Loucy (cell line): Measurements from ENCODE around the gene XIRP2.
A peak's percentile ranks its signal among the peaks of the same experiment; 100 is the strongest.
"Not testable (repeated sequence)": the region's sequence is repeated elsewhere in the genome, so short reads cannot be mapped to it uniquely, and the experiment has no call there.

Source experiments
- H2AFZ ChIP-seq: fragments of 200-600 bp; sonication (generic); 2 replicates; pipeline ENCODE4 v1.6.0; 2016; ENCODE audit warnings: antibody characterized with exemption, mild to moderate bottlenecking, low read length, moderate library complexity
- H3F3A ChIP-seq: fragments of 200-600 bp; 2 replicates; pipeline ENCODE4 v1.6.0; 2016; ENCODE audit warnings: antibody characterized with exemption, low read depth, mild to moderate bottlenecking
- H3K27me3 ChIP-seq: fragments of 200-600 bp; sonication (generic); 2 replicates; pipeline ENCODE4 v1.6.1; 2014; ENCODE audit warnings: low read length, mild to moderate bottlenecking; ENCODE audit not compliant: insufficient read depth, poor library complexity, severe bottlenecking
- H3K36me3 ChIP-seq: fragments of 200-600 bp; sonication (generic); 2 replicates; pipeline ENCODE4 v1.6.1; 2016; ENCODE audit warnings: low read length; ENCODE audit not compliant: insufficient read depth
- H3K4me1 ChIP-seq: fragments of 200-600 bp; sonication (generic); 2 replicates; pipeline ENCODE4 v1.5.1; 2014; ENCODE audit warnings: low read length, mild to moderate bottlenecking; ENCODE audit not compliant: insufficient read depth, poor library complexity, severe bottlenecking
- H3K4me2 ChIP-seq: fragments of 200-600 bp; sonication (generic); 2 replicates; pipeline ENCODE4 v1.6.0; 2014; ENCODE audit warnings: antibody characterized with exemption, low read length, low read depth, mild to moderate bottlenecking; ENCODE audit not compliant: poor library complexity, severe bottlenecking
- H3K4me3 ChIP-seq: fragments of 200-600 bp; sonication (generic); 2 replicates; pipeline ENCODE4 v1.5.1; 2014; ENCODE audit warnings: low read length, mild to moderate bottlenecking, mixed read lengths; ENCODE audit not compliant: poor library complexity, severe bottlenecking
- H3K79me2 ChIP-seq: fragments of 200-600 bp; sonication (generic); 2 replicates; pipeline ENCODE4 v1.6.1; 2014; ENCODE audit warnings: low read length; ENCODE audit not compliant: insufficient read depth
- H3K9ac ChIP-seq: fragments of 200-600 bp; sonication (generic); 2 replicates; pipeline ENCODE4 v1.6.0; 2014; ENCODE audit warnings: mild to moderate bottlenecking, low read depth, low read length, moderate library complexity; ENCODE audit not compliant: poor library complexity, severe bottlenecking
- H3K9me2 ChIP-seq: fragments of 200-600 bp; sonication (generic); replicated peaks from 2 replicates; pipeline ENCODE4 v1.6.1; 2016; ENCODE audit warnings: low read depth, low read length, mixed read lengths
- H3K9me3 ChIP-seq: fragments of 200-600 bp; sonication (generic); 2 replicates; pipeline ENCODE4 v1.6.1; 2014; ENCODE audit warnings: mild to moderate bottlenecking, antibody characterized with exemption, low read length, low read depth; ENCODE audit not compliant: insufficient read depth
- H4K20me1 ChIP-seq: fragments of 200-600 bp; sonication (generic); 2 replicates; pipeline ENCODE4 v1.6.0; 2014; ENCODE audit warnings: antibody characterized with exemption, low read length, mild to moderate bottlenecking; ENCODE audit not compliant: insufficient read depth, poor library complexity, severe bottlenecking
- CTCF ChIP-seq: fragments of 200-600 bp; sonication (generic); conservative IDR thresholded peaks from 2 replicates; pipeline ENCODE4 v1.5.1; 2014; ENCODE audit warnings: mild to moderate bottlenecking, antibody characterized with exemption, low read length
- EZH2phosphoT487 ChIP-seq: fragments of 200-600 bp; IDR thresholded peaks from 2 replicates; pipeline ENCODE4 v1.6.1; 2018; ENCODE audit warnings: antibody characterized with exemption, mild to moderate bottlenecking, moderate library complexity, borderline replicate concordance

XIRP2 gene

GRCh38 chr2:167264380-167264779, 376.1 kb downstream of the XIRP2 start:
- Histone ChIP-seq H2AFZ (no peak overlapping the region), H3K36me3 (no peaks in the 10 kb centered on the region), H3K27me3 (no peaks in the 10 kb centered on the region), H3K4me3 (no peak overlapping the region), H3K9me3 (no peaks in the 10 kb centered on the region), H3F3A (no peaks in the 10 kb centered on the region), H3K79me2 (no peaks in the 10 kb centered on the region), H3K4me1 (no peaks in the 10 kb centered on the region), H3K9me2 (no peaks in the 10 kb centered on the region), H3K9ac (no peak overlapping the region), H3K4me2 (no peak overlapping the region), H4K20me1 (no peaks in the 10 kb centered on the region)
- no peak for TF ChIP-seq EZH2phosphoT487
- TF ChIP-seq CTCF, result peak; percentile 73

GRCh38 chr2:167265004-167265403, 376.7 kb downstream of the XIRP2 start:
- Histone ChIP-seq H3K9ac (no peak overlapping the region), H3K4me1 (no peaks in the 10 kb centered on the region), H3K9me2 (no peaks in the 10 kb centered on the region), H3F3A (no peaks in the 10 kb centered on the region), H3K9me3 (no peaks in the 10 kb centered on the region), H3K4me2 (no peak overlapping the region), H3K27me3 (no peaks in the 10 kb centered on the region), H4K20me1 (no peaks in the 10 kb centered on the region), H3K79me2 (no peaks in the 10 kb centered on the region), H3K4me3 (no peak overlapping the region), H2AFZ (no peak overlapping the region), H3K36me3 (no peaks in the 10 kb centered on the region)
- TF ChIP-seq CTCF (no peak), EZH2phosphoT487 (no peak)

GRCh38 chr2:167265722-167266121, 377.4 kb downstream of the XIRP2 start:
- H4K20me1 ChIP-seq, result no peaks in the 10 kb centered on the region
- no peaks in the 10 kb centered on the region for H3K27me3 ChIP-seq
- H3K9me3 ChIP-seq, result no peaks in the 10 kb centered on the region
- no peaks in the 10 kb centered on the region for H3K79me2 ChIP-seq
- no peak overlapping the region for H3K9ac ChIP-seq
- no peaks in the 10 kb centered on the region for H3F3A ChIP-seq
- TF ChIP-seq CTCF (no peak), EZH2phosphoT487 (no peak)
- no peaks in the 10 kb centered on the region for H3K4me1 ChIP-seq
- H2AFZ ChIP-seq, result no peak overlapping the region
- H3K9me2 ChIP-seq, result no peaks in the 10 kb centered on the region
- H3K36me3 ChIP-seq, result no peaks in the 10 kb centered on the region
- no peak overlapping the region for H3K4me3 ChIP-seq
- no peak overlapping the region for H3K4me2 ChIP-seq

GRCh38 chr2:167268245-167268644, 380.0 kb downstream of the XIRP2 start:
- not testable (repeated sequence) for H4K20me1 ChIP-seq, H3F3A ChIP-seq, H3K4me1 ChIP-seq, H3K4me2 ChIP-seq, H3K9me2 ChIP-seq, H3K36me3 ChIP-seq, H3K27me3 ChIP-seq, H3K4me3 ChIP-seq, H2AFZ ChIP-seq, H3K79me2 ChIP-seq, H3K9me3 ChIP-seq, H3K9ac ChIP-seq
